ENCODE results near the gene TMEM208. TPM values are rescaled to one million over a fixed set of nuclear protein-coding genes. Genes with fewer than 3 reads are reported as not detected.

TMEM208 gene
- total and polyA plus RNA-seq, 4 experiments from 2014 or later, result 35.5 to 99.1 (median 60.0) TPM

- no peak overlapping the region for H3K4me3 Mint-ChIP-seq
These were observed 40.4 kb upstream of the TMEM208 start for GRCh38 chr16:67186550-67186950.

GRCh38 chr16:67187175-67187890 is 39.6 kb upstream of the TMEM208 start:
- Histone ChIP-seq H3K27ac (ENCODE audit: low read depth, low read length) (no peak overlapping the region), H3K9me3 (ENCODE audit: control insufficient read depth in 1 of 2, low read length in 2 of 2) (no peaks in the 10 kb centered on the region), H3K27me3 (ENCODE audit: insufficient read depth, low read length) (no peaks in the 10 kb centered on the region), H3K4me1 (ENCODE audit: insufficient read depth, low read length) (peaks cover 33% of the 10 kb centered on the region), H3K4me3 (ENCODE audit: low read length in 2 of 2) (no peak overlapping the region), H3K36me3 (ENCODE audit: insufficient read depth, low read length) (no peaks in the 10 kb centered on the region)
- ChIA-PET POLR2A (ENCODE audit: partially characterized antibody) (interaction anchor here (1.0 to 1.3 kb wide), 3 partner anchors 24 to 36 kb away, joined by 3 read pairs; partner anchors contain the start of gene B3GNT9), CTCF (ENCODE audit: partially characterized antibody) (interaction anchor here (1.7 to 4.9 kb wide), 2 partner anchors 12 to 169 kb away, joined by 4 to 32 read pairs; no protein-coding TSS in a partner anchor)
- H3K9me3 Mint-ChIP-seq, result no peaks in the 10 kb centered on the region
- H3K4me1 Mint-ChIP-seq, result peaks cover 15 to 24% (median 18%) of the 10 kb centered on the region in 4 donors
- no peak for DNase-seq
- intact Hi-C loops (cut with micrococcal nuclease), result no loop called here
- H3K4me3 Mint-ChIP-seq, result no peak overlapping the region
- peaks cover 0 to 2% of the 10 kb centered on the region in 2 donors for H3K27me3 Mint-ChIP-seq
- H3K36me3 Mint-ChIP-seq, result peaks cover 0 to 5% of the 10 kb centered on the region in 2 donors
- peak overlapping the region in 1 of 7 donors; percentile 21 for H3K27ac Mint-ChIP-seq

More at GRCh38 chr16:67186550-67186950, 40.4 kb upstream of the TMEM208 start:
- DNase-seq, result no peak
- Histone ChIP-seq H3K36me3 (ENCODE audit: insufficient read depth, low read length) (no peaks in the 10 kb centered on the region), H3K27ac (ENCODE audit: low read depth, low read length) (no peak overlapping the region), H3K27me3 (ENCODE audit: insufficient read depth, low read length) (no peaks in the 10 kb centered on the region), H3K9me3 (ENCODE audit: control insufficient read depth in 1 of 2, low read length in 2 of 2) (no peaks in the 10 kb centered on the region), H3K4me3 (ENCODE audit: low read length in 2 of 2) (no peak overlapping the region), H3K4me1 (ENCODE audit: insufficient read depth, low read length) (peaks cover 29% of the 10 kb centered on the region)
- peaks cover 11 to 19% (median 13%) of the 10 kb centered on the region in 4 donors for H3K4me1 Mint-ChIP-seq
- peak overlapping the region in 1 of 7 donors; percentile 21 for H3K27ac Mint-ChIP-seq
- H3K36me3 Mint-ChIP-seq, result peaks cover 0 to 3% of the 10 kb centered on the region in 2 donors
- H3K9me3 Mint-ChIP-seq, result no peaks in the 10 kb centered on the region
- intact Hi-C loops (cut with micrococcal nuclease), result no loop called here
- CTCF ChIA-PET (ENCODE audit: partially characterized antibody), result interaction anchor here (1.7 to 6.5 kb wide), 5 partner anchors 11 to 169 kb away, joined by 4 to 58 read pairs (median 32); partner anchors contain the start of genes FBXL8 and TRADD
- POLR2A ChIA-PET (ENCODE audit: partially characterized antibody), result interaction anchor here (1.0 to 5.3 kb wide), 4 partner anchors 11 to 35 kb away, joined by 3 to 117 read pairs (median 17); partner anchors contain the start of genes B3GNT9, FBXL8 and TRADD
- H3K27me3 Mint-ChIP-seq, result peaks cover 0 to 2% of the 10 kb centered on the region in 2 donors

- Mint-ChIP-seq H3K27ac (no peak overlapping the region), H3K4me3 (peak overlapping the region in 1 of 8 donors; percentile 65), H3K4me1 (peaks cover 21 to 34% (median 26%) of the 10 kb centered on the region in 4 donors), H3K9me3 (no peaks in the 10 kb centered on the region), H3K27me3 (peaks cover 0 to 2% of the 10 kb centered on the region in 2 donors), H3K36me3 (peaks cover 0 to 11% of the 10 kb centered on the region in 2 donors)
- no peaks in the 10 kb centered on the region for H3K36me3 ChIP-seq (ENCODE audit: insufficient read depth, low read length)
- ChIA-PET CTCF (ENCODE audit: partially characterized antibody) (interaction anchor here (1.3 to 1.7 kb wide), 3 partner anchors 28 to 204 kb away, joined by 3 to 4 read pairs (median 3); partner anchors contain the start of genes FBXL8 and TRADD), POLR2A (ENCODE audit: partially characterized antibody) (interaction anchor here (1.2 to 2.1 kb wide), 3 partner anchors 14 to 33 kb away, joined by 3 to 7 read pairs (median 5); no protein-coding TSS in a partner anchor)
- H3K9me3 ChIP-seq (ENCODE audit: control insufficient read depth in 1 of 2, low read length in 2 of 2), result no peaks in the 10 kb centered on the region
- H3K4me1 ChIP-seq (ENCODE audit: insufficient read depth, low read length), result peaks cover 36% of the 10 kb centered on the region
- H3K27ac ChIP-seq (ENCODE audit: low read depth, low read length), result no peak overlapping the region
- H3K27me3 ChIP-seq (ENCODE audit: insufficient read depth, low read length), result no peaks in the 10 kb centered on the region
- intact Hi-C loops (cut with micrococcal nuclease), result no loop called here
- H3K4me3 ChIP-seq (ENCODE audit: low read length in 2 of 2), result no peak overlapping the region
- no peak for DNase-seq
These were observed 38.6 kb upstream of the TMEM208 start for GRCh38 chr16:67188323-67188722.

GRCh38 chr16:67188798-67189197 is 38.1 kb upstream of the TMEM208 start:
- no peak overlapping the region for H3K27ac Mint-ChIP-seq
- intact Hi-C loops (cut with micrococcal nuclease), result no loop called here
- no peak overlapping the region for H3K4me3 Mint-ChIP-seq
- H3K4me1 Mint-ChIP-seq, result peaks cover 24 to 38% (median 31%) of the 10 kb centered on the region in 4 donors
- Histone ChIP-seq H3K27ac (ENCODE audit: low read depth, low read length) (no peak overlapping the region), H3K27me3 (ENCODE audit: insufficient read depth, low read length) (no peaks in the 10 kb centered on the region), H3K9me3 (ENCODE audit: control insufficient read depth in 1 of 2, low read length in 2 of 2) (no peaks in the 10 kb centered on the region), H3K4me3 (ENCODE audit: low read length in 2 of 2) (no peak overlapping the region), H3K36me3 (ENCODE audit: insufficient read depth, low read length) (peaks cover under 1% of the 10 kb centered on the region), H3K4me1 (ENCODE audit: insufficient read depth, low read length) (peaks cover 39% of the 10 kb centered on the region)
- peaks cover 0 to 2% of the 10 kb centered on the region in 2 donors for H3K27me3 Mint-ChIP-seq
- peaks cover 0 to 14% of the 10 kb centered on the region in 2 donors for H3K36me3 Mint-ChIP-seq
- no peaks in the 10 kb centered on the region for H3K9me3 Mint-ChIP-seq
- POLR2A ChIA-PET (ENCODE audit: partially characterized antibody), result interaction anchor here (1.7 to 2.1 kb wide), 2 partner anchors 14 to 34 kb away, joined by 5 to 7 read pairs; no protein-coding TSS in a partner anchor
- CTCF ChIA-PET (ENCODE audit: partially characterized antibody), result interaction anchor here (1.0 to 1.4 kb wide), 6 partner anchors 28 to 211 kb away, joined by 3 to 4 read pairs (median 3); partner anchors contain the start of genes FBXL8 and TRADD
- no peak for DNase-seq

- Mint-ChIP-seq H3K27ac (peak within 1 kb of the TSS in 1 of 7 donors; percentile 85), H3K4me3 (peak within 1 kb of the TSS in 4 of 8 donors; percentile 10 to 57 (median 32)), H3K36me3 (peaks cover 0 to 26% of the 10 kb centered on the region in 2 donors), H3K27me3 (peaks cover 0 to 2% of the 10 kb centered on the region in 2 donors), H3K4me1 (peaks cover 23 to 41% (median 34%) of the 10 kb centered on the region in 4 donors), H3K9me3 (no peaks in the 10 kb centered on the region)
- no peak within 1 kb of the TSS for H3K4me3 ChIP-seq (ENCODE audit: low read length in 2 of 2)
- DNase-seq, result no peak
- H3K4me1 ChIP-seq (ENCODE audit: insufficient read depth, low read length), result peaks cover 38% of the 10 kb centered on the region
- H3K27ac ChIP-seq (ENCODE audit: low read depth, low read length), result no peak within 1 kb of the TSS
- CTCF ChIA-PET (ENCODE audit: partially characterized antibody), result interaction anchor here (1.1 to 1.3 kb wide), 2 partner anchors 38 to 212 kb away, joined by 3 read pairs; no protein-coding TSS in a partner anchor
- intact Hi-C loops (cut with micrococcal nuclease), result no loop called here
- H3K27me3 ChIP-seq (ENCODE audit: insufficient read depth, low read length), result no peaks in the 10 kb centered on the region
- H3K36me3 ChIP-seq (ENCODE audit: insufficient read depth, low read length), result peaks cover 13% of the 10 kb centered on the region
- POLR2A ChIA-PET (ENCODE audit: partially characterized antibody), result interaction anchor here (0.7 to 2.1 kb wide), 4 partner anchors 16 to 37 kb away, joined by 3 to 7 read pairs (median 4); partner anchors contain the start of gene TMEM208
- H3K9me3 ChIP-seq (ENCODE audit: control insufficient read depth in 1 of 2, low read length in 2 of 2), result no peaks in the 10 kb centered on the region
These were observed 36.9 kb upstream of the TMEM208 start, which contains the start of gene EXOC3L1 for GRCh38 chr16:67190041-67190440. TSS of gene EXOC3L1 (minus strand) at chr16:67190136. CDS start at chr16:67189676, 460 bp downstream.

GRCh38 chr16:67190448-67191399 is 36.2 kb upstream of the TMEM208 start:
- H3K36me3 Mint-ChIP-seq, result peaks cover 4 to 29% of the 10 kb centered on the region in 2 donors

More at GRCh38 chr16:67190448-67191399, 36.2 kb upstream of the TMEM208 start:
- ChIA-PET POLR2A (ENCODE audit: partially characterized antibody) (interaction anchor here (0.7 to 2.1 kb wide), 3 partner anchors 16 to 36 kb away, joined by 3 to 7 read pairs (median 4); partner anchors contain the start of gene TMEM208), CTCF (ENCODE audit: partially characterized antibody) (no interaction called here)
- H3K4me1 Mint-ChIP-seq, result peaks cover 16 to 39% (median 29%) of the 10 kb centered on the region in 4 donors
- peak overlapping the region in 4 of 7 donors; percentile 84 to 95 (median 86) for H3K27ac Mint-ChIP-seq
- H3K9me3 Mint-ChIP-seq, result peaks cover 0 to 2% (median 0%) of the 10 kb centered on the region in 8 donors
- Histone ChIP-seq H3K27ac (ENCODE audit: low read depth, low read length) (no peak overlapping the region), H3K4me3 (ENCODE audit: low read length in 2 of 2) (no peak overlapping the region), H3K9me3 (ENCODE audit: control insufficient read depth in 1 of 2, low read length in 2 of 2) (no peaks in the 10 kb centered on the region), H3K27me3 (ENCODE audit: insufficient read depth, low read length) (no peaks in the 10 kb centered on the region), H3K36me3 (ENCODE audit: insufficient read depth, low read length) (peaks cover 19% of the 10 kb centered on the region), H3K4me1 (ENCODE audit: insufficient read depth, low read length) (peaks cover 31% of the 10 kb centered on the region)
- DNase-seq, result no peak
- no peaks in the 10 kb centered on the region for H3K27me3 Mint-ChIP-seq
- peak overlapping the region in 4 of 8 donors; percentile 25 to 91 (median 87) for H3K4me3 Mint-ChIP-seq
- intact Hi-C loops (cut with micrococcal nuclease), result no loop called here

Measured in CD4-positive, alpha-beta memory T cell (primary cell).